Loucy (cell line): Measurements from ENCODE around the gene CTNNBL1.

Experiments
- H2AFZ ChIP-seq: fragments of 200-600 bp; sonication (generic); 2 replicates; pipeline ENCODE4 v1.6.0; 2016; ENCODE audit warnings: antibody characterized with exemption, mild to moderate bottlenecking, low read length, moderate library complexity
- H3F3A ChIP-seq: fragments of 200-600 bp; 2 replicates; pipeline ENCODE4 v1.6.0; 2016; ENCODE audit warnings: antibody characterized with exemption, low read depth, mild to moderate bottlenecking
- H3K27me3 ChIP-seq: fragments of 200-600 bp; sonication (generic); 2 replicates; pipeline ENCODE4 v1.6.1; 2014; ENCODE audit warnings: low read length, mild to moderate bottlenecking; ENCODE audit not compliant: insufficient read depth, poor library complexity, severe bottlenecking
- H3K36me3 ChIP-seq: fragments of 200-600 bp; sonication (generic); 2 replicates; pipeline ENCODE4 v1.6.1; 2016; ENCODE audit warnings: low read length; ENCODE audit not compliant: insufficient read depth
- H3K4me1 ChIP-seq: fragments of 200-600 bp; sonication (generic); 2 replicates; pipeline ENCODE4 v1.5.1; 2014; ENCODE audit warnings: low read length, mild to moderate bottlenecking; ENCODE audit not compliant: insufficient read depth, poor library complexity, severe bottlenecking
- H3K4me2 ChIP-seq: fragments of 200-600 bp; sonication (generic); 2 replicates; pipeline ENCODE4 v1.6.0; 2014; ENCODE audit warnings: antibody characterized with exemption, low read length, low read depth, mild to moderate bottlenecking; ENCODE audit not compliant: poor library complexity, severe bottlenecking
- H3K4me3 ChIP-seq: fragments of 200-600 bp; sonication (generic); 2 replicates; pipeline ENCODE4 v1.5.1; 2014; ENCODE audit warnings: low read length, mild to moderate bottlenecking, mixed read lengths; ENCODE audit not compliant: poor library complexity, severe bottlenecking
- H3K79me2 ChIP-seq: fragments of 200-600 bp; sonication (generic); 2 replicates; pipeline ENCODE4 v1.6.1; 2014; ENCODE audit warnings: low read length; ENCODE audit not compliant: insufficient read depth
- H3K9ac ChIP-seq: fragments of 200-600 bp; sonication (generic); 2 replicates; pipeline ENCODE4 v1.6.0; 2014; ENCODE audit warnings: mild to moderate bottlenecking, low read depth, low read length, moderate library complexity; ENCODE audit not compliant: poor library complexity, severe bottlenecking
- H3K9me2 ChIP-seq: fragments of 200-600 bp; sonication (generic); replicated peaks from 2 replicates; pipeline ENCODE4 v1.6.1; 2016; ENCODE audit warnings: low read depth, low read length, mixed read lengths
- H3K9me3 ChIP-seq: fragments of 200-600 bp; sonication (generic); 2 replicates; pipeline ENCODE4 v1.6.1; 2014; ENCODE audit warnings: mild to moderate bottlenecking, antibody characterized with exemption, low read length, low read depth; ENCODE audit not compliant: insufficient read depth
- H4K20me1 ChIP-seq: fragments of 200-600 bp; sonication (generic); 2 replicates; pipeline ENCODE4 v1.6.0; 2014; ENCODE audit warnings: antibody characterized with exemption, low read length, mild to moderate bottlenecking; ENCODE audit not compliant: insufficient read depth, poor library complexity, severe bottlenecking
- CTCF ChIP-seq: fragments of 200-600 bp; sonication (generic); conservative IDR thresholded peaks from 2 replicates; pipeline ENCODE4 v1.5.1; 2014; ENCODE audit warnings: mild to moderate bottlenecking, antibody characterized with exemption, low read length
- EZH2phosphoT487 ChIP-seq: fragments of 200-600 bp; IDR thresholded peaks from 2 replicates; pipeline ENCODE4 v1.6.1; 2018; ENCODE audit warnings: antibody characterized with exemption, mild to moderate bottlenecking, moderate library complexity, borderline replicate concordance

CTNNBL1 gene

GRCh38 chr20:37729452-37729851 lies 35.6 kb downstream of the CTNNBL1 start:
- Histone ChIP-seq H3K9me3 (no peaks in the 10 kb centered on the region), H3K4me2 (no peak overlapping the region), H3K27me3 (no peaks in the 10 kb centered on the region), H3K9ac (no peak overlapping the region), H3K36me3 (peaks cover 17% of the 10 kb centered on the region), H3K79me2 (peaks cover 45% of the 10 kb centered on the region; the same call in 1 of the 2 replicates), H4K20me1 (no peaks in the 10 kb centered on the region), H3K9me2 (no peaks in the 10 kb centered on the region), H2AFZ (no peak overlapping the region), H3K4me3 (no peak overlapping the region), H3F3A (no peaks in the 10 kb centered on the region), H3K4me1 (peaks cover 21% of the 10 kb centered on the region)
- TF ChIP-seq EZH2phosphoT487 (no peak), CTCF (no peak)

GRCh38 chr20:37729909-37730308 lies 36.1 kb downstream of the CTNNBL1 start:
- H3F3A ChIP-seq: no peaks in the 10 kb centered on the region
- TF ChIP-seq EZH2phosphoT487 (no peak), CTCF (no peak)
- H3K27me3 ChIP-seq: no peaks in the 10 kb centered on the region
- no peak overlapping the region for H3K4me2 ChIP-seq
- no peaks in the 10 kb centered on the region for H4K20me1 ChIP-seq
- H2AFZ ChIP-seq: no peak overlapping the region
- no peaks in the 10 kb centered on the region for H3K9me2 ChIP-seq
- H3K79me2 ChIP-seq: peaks cover 43% of the 10 kb centered on the region; the same call in 1 of the 2 replicates
- peaks cover 22% of the 10 kb centered on the region for H3K36me3 ChIP-seq
- no peak overlapping the region for H3K4me3 ChIP-seq
- H3K9ac ChIP-seq: no peak overlapping the region
- H3K4me1 ChIP-seq: peaks cover 21% of the 10 kb centered on the region
- no peaks in the 10 kb centered on the region for H3K9me3 ChIP-seq

DNA sequence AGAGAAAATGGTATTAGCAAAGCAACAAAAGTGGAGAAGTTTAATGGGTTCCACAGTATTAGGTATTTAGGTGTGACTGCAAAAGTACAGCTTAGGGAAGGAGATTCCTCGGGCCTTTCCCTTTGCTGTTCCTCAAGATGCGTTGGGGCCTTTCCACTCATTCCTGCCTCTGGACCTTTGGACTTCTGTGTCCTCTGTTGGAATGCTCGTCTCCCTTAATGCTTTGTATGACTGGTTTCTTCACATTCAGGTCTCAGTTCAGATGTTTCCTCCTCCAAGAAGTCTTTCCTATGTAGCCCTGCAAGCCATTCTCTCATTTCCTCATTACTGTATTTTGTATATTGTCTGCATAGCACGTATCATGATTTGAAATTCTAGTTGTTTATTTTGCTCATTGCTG lies 39.6 kb downstream of the CTNNBL1 start:
- no peak overlapping the region for H3K9ac ChIP-seq
- no peak overlapping the region for H2AFZ ChIP-seq
- no peak overlapping the region for H3K4me2 ChIP-seq
- peaks cover 9% of the 10 kb centered on the region for H3K4me1 ChIP-seq
- H3F3A ChIP-seq: no peaks in the 10 kb centered on the region
- H3K9me3 ChIP-seq: no peaks in the 10 kb centered on the region
- TF ChIP-seq CTCF (no peak), EZH2phosphoT487 (no peak)
- peaks cover 55% of the 10 kb centered on the region for H3K36me3 ChIP-seq
- no peaks in the 10 kb centered on the region for H3K9me2 ChIP-seq
- H3K79me2 ChIP-seq: peaks cover 19% of the 10 kb centered on the region; the same call in 1 of the 2 replicates
- H3K27me3 ChIP-seq: no peaks in the 10 kb centered on the region
- H3K4me3 ChIP-seq: no peak overlapping the region
- H4K20me1 ChIP-seq: no peaks in the 10 kb centered on the region
